ENCODE results near the gene OR5V1.
"Not testable (repeated sequence)": the region's sequence is repeated elsewhere in the genome, so short reads cannot be mapped to it uniquely, and the experiment has no call there.

OR5V1 gene

GRCh38 chr6:29376003-29376402 lies 7.3 kb upstream of the OR5V1 start:
- CTCF ChIA-PET, result no interaction called here
- POLR2A ChIA-PET, result no interaction called here
- no peak overlapping the region for H3K4me3 ChIP-seq (ENCODE audit: low read depth, low read length)
- no peak for DNase-seq (ENCODE audit: low read depth, low spot score)
- TF ChIP-seq, protein P1, sequence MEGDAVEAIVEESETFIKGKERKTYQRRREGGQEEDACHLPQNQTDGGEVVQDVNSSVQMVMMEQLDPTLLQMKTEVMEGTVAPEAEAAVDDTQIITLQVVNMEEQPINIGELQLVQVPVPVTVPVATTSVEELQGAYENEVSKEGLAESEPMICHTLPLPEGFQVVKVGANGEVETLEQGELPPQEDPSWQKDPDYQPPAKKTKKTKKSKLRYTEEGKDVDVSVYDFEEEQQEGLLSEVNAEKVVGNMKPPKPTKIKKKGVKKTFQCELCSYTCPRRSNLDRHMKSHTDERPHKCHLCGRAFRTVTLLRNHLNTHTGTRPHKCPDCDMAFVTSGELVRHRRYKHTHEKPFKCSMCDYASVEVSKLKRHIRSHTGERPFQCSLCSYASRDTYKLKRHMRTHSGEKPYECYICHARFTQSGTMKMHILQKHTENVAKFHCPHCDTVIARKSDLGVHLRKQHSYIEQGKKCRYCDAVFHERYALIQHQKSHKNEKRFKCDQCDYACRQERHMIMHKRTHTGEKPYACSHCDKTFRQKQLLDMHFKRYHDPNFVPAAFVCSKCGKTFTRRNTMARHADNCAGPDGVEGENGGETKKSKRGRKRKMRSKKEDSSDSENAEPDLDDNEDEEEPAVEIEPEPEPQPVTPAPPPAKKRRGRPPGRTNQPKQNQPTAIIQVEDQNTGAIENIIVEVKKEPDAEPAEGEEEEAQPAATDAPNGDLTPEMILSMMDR (IDR thresholded peaks at IDR 0.05; ENCODE audit: insufficient read depth, low read length, missing control alignments), result no peak

- no peak for DNase-seq (ENCODE audit: low read depth, low spot score)
- ChIA-PET POLR2A (no interaction called here), CTCF (no interaction called here)
- no peak within 1 kb of the TSS for H3K4me3 ChIP-seq (ENCODE audit: low read depth, low read length)
- TF ChIP-seq, protein P1 (IDR thresholded peaks at IDR 0.05; ENCODE audit: insufficient read depth, low read length, missing control alignments), result no peak
Observed at GRCh38 chr6:29375191-29375590, 6.5 kb upstream of the OR5V1 start, which contains the start of gene OR12D3. TSS of gene OR12D3 (minus strand) at chr6:29375291. CDS start at chr6:29375287, 4 bp downstream.

DNA sequence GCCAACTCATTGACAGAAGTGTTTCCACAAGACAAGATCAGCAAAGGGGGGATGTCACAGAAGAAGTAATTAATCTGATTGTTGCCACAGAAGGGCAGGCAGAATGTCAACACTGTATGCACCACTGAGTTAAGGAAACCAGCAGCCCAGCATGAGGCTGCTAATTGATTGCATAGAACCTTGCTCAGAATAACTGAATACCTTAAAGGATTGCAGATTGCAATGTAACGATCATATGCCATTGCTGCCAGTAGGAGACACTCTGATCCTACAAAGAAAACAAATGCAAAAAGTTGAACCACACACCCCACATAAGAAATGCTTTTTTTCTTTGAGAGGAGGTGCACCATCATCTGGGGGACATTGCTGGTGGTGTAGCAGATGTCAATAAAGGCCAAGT lies 13.1 kb downstream of the OR5V1 start:
- no peak for DNase-seq (ENCODE audit: low read depth, low spot score)
- CTCF ChIA-PET, result no interaction called here
- TF ChIP-seq, protein P1 (IDR thresholded peaks at IDR 0.05; ENCODE audit: insufficient read depth, low read length, missing control alignments), result no peak
- POLR2A ChIA-PET, result no interaction called here
- no peak overlapping the region for H3K4me3 ChIP-seq (ENCODE audit: low read depth, low read length)

DNA sequence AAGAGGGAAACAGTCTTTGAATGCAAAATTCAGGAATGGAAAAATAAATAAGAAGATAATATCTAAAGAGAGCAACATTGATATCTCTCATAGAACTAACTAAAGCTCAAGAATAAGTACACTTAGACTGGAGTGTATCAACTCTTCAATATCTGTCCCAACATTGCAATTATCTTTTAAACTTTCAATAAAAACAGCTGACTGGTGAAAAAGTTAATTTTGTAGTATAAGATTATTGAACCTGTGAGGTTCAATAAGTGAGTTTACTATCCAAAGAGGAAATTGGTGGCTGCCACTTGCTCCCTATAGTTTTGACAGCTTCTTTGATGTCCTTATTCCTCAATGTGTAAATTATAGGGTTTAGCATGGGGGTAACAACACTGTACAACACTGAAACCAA lies 13.7 kb downstream of the OR5V1 start:
- POLR2A ChIA-PET, result no interaction called here
- TF ChIP-seq, protein P1 (IDR thresholded peaks at IDR 0.05; ENCODE audit: insufficient read depth, low read length, missing control alignments), result no peak
- CTCF ChIA-PET, result no interaction called here
- H3K4me3 ChIP-seq (ENCODE audit: low read depth, low read length), result no peak overlapping the region
- no peak for DNase-seq (ENCODE audit: low read depth, low spot score)

GRCh38 chr6:29349348-29349747 lies 19.3 kb downstream of the OR5V1 start:
- POLR2A ChIA-PET; H3K4me3 ChIP-seq (ENCODE audit: low read depth, low read length); CTCF ChIA-PET; DNase-seq (ENCODE audit: low read depth, low spot score): not testable (repeated sequence)

DNA sequence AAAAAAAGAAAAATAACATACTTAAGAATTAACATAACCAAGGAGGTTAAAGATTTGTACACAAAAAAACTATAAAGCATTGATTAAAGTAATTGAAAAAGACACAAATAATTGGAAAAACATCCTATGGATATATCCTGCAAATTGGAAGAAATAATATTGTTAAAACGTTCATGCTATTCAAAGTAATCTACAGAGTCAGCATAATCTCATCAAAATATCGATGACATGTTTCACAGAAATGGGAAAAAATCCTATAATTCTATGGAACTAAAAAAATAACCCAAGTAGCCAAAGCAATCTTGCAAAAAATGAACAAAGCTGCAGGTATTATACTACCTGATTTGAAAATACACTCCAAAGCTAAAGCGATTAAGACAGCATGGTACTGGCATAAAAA lies 23.3 kb downstream of the OR5V1 start:
- DNase-seq (ENCODE audit: low read depth, low spot score), result no peak
- POLR2A ChIA-PET, result no interaction called here
- no peak overlapping the region for H3K4me3 ChIP-seq (ENCODE audit: low read depth, low read length)
- CTCF ChIA-PET, result no interaction called here
- TF ChIP-seq, protein P1 (IDR thresholded peaks at IDR 0.05; ENCODE audit: insufficient read depth, low read length, missing control alignments), result no peak

DNA sequence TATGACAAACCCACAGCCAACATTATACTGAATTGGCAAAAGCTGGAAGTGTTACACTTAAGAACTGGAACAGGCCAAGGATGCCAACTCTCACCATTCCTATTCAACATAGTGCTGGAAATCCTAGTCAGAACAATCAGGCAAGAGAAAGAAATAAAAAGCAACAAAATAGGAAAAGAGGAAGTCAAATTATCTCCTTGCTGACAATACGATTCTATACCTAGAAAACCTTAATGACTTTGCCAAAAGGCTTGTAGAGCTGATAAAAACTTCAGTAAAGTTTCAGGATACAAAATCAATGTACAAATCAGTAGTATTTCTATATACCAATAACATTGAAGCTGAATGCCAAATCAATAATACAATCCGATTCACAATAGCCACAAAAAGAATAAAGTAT lies 32.4 kb downstream of the OR5V1 start:
- POLR2A ChIA-PET, result no interaction called here
- DNase-seq (ENCODE audit: low read depth, low spot score), result no peak
- H3K4me3 ChIP-seq (ENCODE audit: low read depth, low read length), result no peak overlapping the region
- CTCF ChIA-PET, result no interaction called here
- TF ChIP-seq, protein P1 (IDR thresholded peaks at IDR 0.05; ENCODE audit: insufficient read depth, low read length, missing control alignments), result no peak
